Psoas muscle (tissue), 8 donors: ENCODE measurements around the gene SRD5A3. TPM values are rescaled to one million over a fixed set of nuclear protein-coding genes. Genes with fewer than 3 reads are reported as not detected.

Source experiments
- ATAC-seq, 4 donors: fragments of 200-7000 bp; cut with Tn5 transposase; one replicate each; pipeline ENCODE4 v1.9.1; 2020; ENCODE audit warnings: moderate library complexity in 3 of 4, mild to moderate bottlenecking in 2 of 4
- DNase-seq, 2 donors: peaks; one replicate each; pipeline ENCODE4 v3.0.0-alpha.2; 2020
- H3K27ac ChIP-seq: fragments of 200-600 bp; one replicate; pipeline ENCODE4 v1.8.0; 2022
- H3K27me3 ChIP-seq, 3 donors: fragments of 200-600 bp in 1 of 3; one replicate each; pipeline versions ENCODE4 v1.6.1 to v1.8.0; 2013 to 2022; ENCODE audit warnings: low read length in 2 of 3, mild to moderate bottlenecking in 2 of 3, moderate library complexity in 1 of 3; ENCODE audit not compliant: insufficient read depth in 3 of 3
- H3K36me3 ChIP-seq, 2 donors: fragments of 200-600 bp in 1 of 2; one replicate each; pipeline versions ENCODE4 v1.6.1 to v1.8.0; 2013 to 2022; ENCODE audit warnings: low read depth in 1 of 2, mild to moderate bottlenecking in 1 of 2, moderate library complexity in 1 of 2; ENCODE audit not compliant: insufficient read depth in 1 of 2
- H3K4me1 ChIP-seq: fragments of 200-600 bp; one replicate; pipeline ENCODE4 v1.8.0; 2022
- H3K4me3 ChIP-seq: fragments of 200-600 bp; one replicate; pipeline ENCODE4 v1.8.0; 2022; ENCODE audit warnings: mild to moderate bottlenecking
- H3K9me3 ChIP-seq: fragments of 200-600 bp; one replicate; pipeline ENCODE4 v1.8.0; 2022
- CTCF ChIP-seq: fragments of 200-600 bp; IDR thresholded peaks from one replicate; pipeline ENCODE4 v1.8.0; 2022; ENCODE audit warnings: antibody characterized with exemption
- WGBS, 3 donors: extraction: QIAGEN DNeasy Blood & Tissue Kit; methylation state at CpG; one replicate each; pipeline versions ENCODE4 v1.1.6 to v1.1.7; 2013; 5-methylcytosine and 5-hydroxymethylcytosine counted together
- intact Hi-C, 2 donors: fragments of 100-400 bp; cut with DNase I; formaldehyde crosslinking; loops; one replicate each; pipeline versions ENCODE4 v1.11.0 to v1.14.2; 2022
- polyA plus RNA-seq, 3 donors: library from polyadenylated mRNA; stranded (reverse); fragments of 200-250 nt; gene quantifications; one replicate each; pipeline ENCODE4 v1.2.3, GENCODE V29; 2013
- total RNA-seq, 4 donors: library from RNA; stranded (reverse); fragmentation: NEBNext Ultra II Directional in 2 of 4; extraction: Animal tissue kit (Norgen Biotek cat#: 25700) in 2 of 4; gene quantifications; one replicate each; pipeline versions ENCODE4 v1.2.1 to v1.2.4, GENCODE V29; 2021 to 2023
- donor health status: healthy with polysubstance abuse.
- donor health status: DM: no; HTN: no; CAD: no; lungs with moderate emphysema.
- donor health status: Bipolar disorder and iron deficiency.
- donor health status: healthy.
- donor health status: DM: yes; HTN: yes; CAD: no.
- donor health status: DM: no; HTN: no; CAD: no.
- donor health status: DM: no; HTN: no; CAD: no.
- donor health status: DM: yes; HTN: yes; CAD: no.

SRD5A3 gene
- total and polyA plus RNA-seq, 7 donors, result 2.1 to 8.6 (median 4.0) TPM

DNA sequence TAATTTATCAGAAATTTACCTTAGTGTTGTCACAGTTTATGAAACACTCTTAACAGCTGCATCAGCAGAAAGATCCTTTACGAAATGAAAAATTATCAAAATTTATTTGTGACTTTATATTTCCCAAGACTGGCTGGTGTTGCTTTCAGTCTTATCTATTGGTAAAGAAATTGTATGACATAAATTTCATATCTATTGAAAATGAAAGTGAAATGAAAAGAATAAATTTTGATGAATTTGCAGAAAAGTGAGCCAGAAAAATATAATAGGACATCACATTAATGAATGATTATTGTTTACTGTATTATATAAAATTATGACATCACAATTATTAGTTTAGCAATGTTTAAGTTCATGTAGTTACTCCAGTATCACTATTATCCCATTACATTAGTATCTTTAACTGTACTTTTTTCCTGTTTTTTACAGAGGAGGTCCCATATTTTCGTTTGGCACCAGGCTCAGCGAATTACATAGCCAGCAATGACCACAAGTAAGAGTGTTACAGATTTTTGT is 36.5 kb downstream of the SRD5A3 start:
- Histone ChIP-seq H3K4me1 (no peaks in the 10 kb centered on the region), H3K4me3 (no peak overlapping the region), H3K9me3 (no peaks in the 10 kb centered on the region), H3K27ac (no peak overlapping the region), H3K36me3 (no peaks in the 10 kb centered on the region), H3K27me3 (no peaks in the 10 kb centered on the region)
- TF ChIP-seq CTCF, result no peak
- DNase-seq (no peak), ATAC-seq (no peak)
- intact Hi-C loops, result no loop called here
- WGBS, 3 donors, result 88 to 90% (median 90%) methylated on average over 3 of the region's 3 CpGs

DNA sequence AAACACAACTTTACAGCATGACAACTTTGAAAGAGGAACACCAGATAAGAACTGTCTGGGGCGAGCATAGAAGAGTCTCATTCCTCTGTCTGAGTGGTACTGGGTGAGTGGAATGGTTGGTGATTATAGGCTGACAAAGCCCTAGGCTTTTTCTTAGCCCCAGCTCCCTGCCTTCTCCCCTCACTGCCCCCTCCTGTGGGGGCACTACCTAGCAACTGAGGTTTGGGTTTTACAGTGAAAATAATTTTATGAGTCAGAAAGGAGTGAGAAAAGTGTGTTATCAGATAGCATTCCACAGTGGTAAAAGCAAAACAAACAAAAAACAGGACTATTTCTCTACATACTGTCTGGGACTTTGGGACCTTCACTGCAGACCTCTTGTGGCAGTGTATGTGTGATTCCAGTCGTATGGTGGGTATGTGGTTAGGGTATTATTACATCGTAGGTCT is 39.2 kb downstream of the SRD5A3 start:
- Histone ChIP-seq H3K9me3 (no peaks in the 10 kb centered on the region), H3K36me3 (no peaks in the 10 kb centered on the region), H3K4me3 (no peak overlapping the region), H3K27ac (no peak overlapping the region), H3K4me1 (no peaks in the 10 kb centered on the region), H3K27me3 (no peaks in the 10 kb centered on the region)
- ATAC-seq (no peak), DNase-seq (no peak)
- 77 to 85% (median 83%) methylated on average over 3 of the region's 3 CpGs for WGBS, 3 donors
- intact Hi-C loops, result no loop called here
- TF ChIP-seq CTCF, result no peak

- TF ChIP-seq CTCF, result no peak
- H3K4me1 ChIP-seq, result no peaks in the 10 kb centered on the region
- intact Hi-C loops, result no loop called here
- H3K36me3 ChIP-seq, result no peaks in the 10 kb centered on the region
- no peak for ATAC-seq
- DNase-seq, result no peak
- no peaks in the 10 kb centered on the region for H3K27me3 ChIP-seq
- H3K4me3 ChIP-seq, result no peak overlapping the region
- no peak overlapping the region for H3K27ac ChIP-seq
- H3K9me3 ChIP-seq, result no peaks in the 10 kb centered on the region
These were observed 40.0 kb downstream of the SRD5A3 start for GRCh38 chr4:55386073-55386472.

GRCh38 chr4:55386840-55387239 is 40.8 kb downstream of the SRD5A3 start:
- no peak for ATAC-seq
- intact Hi-C loops, result no loop called here
- no peak for TF ChIP-seq CTCF
- WGBS, 3 donors, result 75 to 97% (median 90%) methylated on average over 2 of the region's 2 CpGs
- H3K4me1 ChIP-seq, result no peaks in the 10 kb centered on the region
- H3K36me3 ChIP-seq, result no peaks in the 10 kb centered on the region
- DNase-seq, result no peak
- H3K4me3 ChIP-seq, result no peak overlapping the region
- no peaks in the 10 kb centered on the region for H3K27me3 ChIP-seq
- H3K27ac ChIP-seq, result no peak overlapping the region
- no peaks in the 10 kb centered on the region for H3K9me3 ChIP-seq
